Astrocyte (in vitro differentiated cells and primary cell): Measurements from ENCODE around the gene JKAMP.

Experiments
- EZH2 ChIP-seq: IDR thresholded peaks from 2 replicates; pipeline ENCODE4 v1.6.1; 2012; ENCODE audit warnings: mild to moderate bottlenecking, low read length, inconsistent platforms; ENCODE audit not compliant: insufficient read depth
- TF ChIP-seq, protein P1 (sequence below): IDR thresholded peaks from 2 replicates; pipeline ENCODE4 v1.5.1; 2011; ENCODE audit warnings: low read depth, mild to moderate bottlenecking, inconsistent platforms, low read length, moderate library complexity; ENCODE audit not compliant: insufficient read depth

DNA sequence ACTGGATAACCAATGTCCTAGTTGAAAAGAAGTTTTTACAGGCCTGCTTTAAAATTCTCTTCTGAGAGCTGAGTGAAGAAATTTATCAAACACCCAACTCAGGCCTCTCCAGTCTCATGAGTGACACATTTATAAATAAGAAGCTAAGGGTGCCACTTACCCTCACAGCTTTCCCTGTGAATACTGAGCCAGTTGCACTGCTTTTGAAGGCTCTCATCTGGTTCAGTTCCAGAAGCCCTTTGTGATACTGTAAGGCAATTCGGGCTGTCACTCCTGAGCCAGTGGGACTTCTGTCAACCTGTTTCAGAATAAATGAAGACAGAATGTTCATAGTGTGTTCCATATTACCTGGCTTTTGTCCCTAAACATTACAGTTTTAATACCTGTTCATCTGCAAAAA lies 8.6 kb upstream of the JKAMP start:
- TF ChIP-seq, protein P1, sequence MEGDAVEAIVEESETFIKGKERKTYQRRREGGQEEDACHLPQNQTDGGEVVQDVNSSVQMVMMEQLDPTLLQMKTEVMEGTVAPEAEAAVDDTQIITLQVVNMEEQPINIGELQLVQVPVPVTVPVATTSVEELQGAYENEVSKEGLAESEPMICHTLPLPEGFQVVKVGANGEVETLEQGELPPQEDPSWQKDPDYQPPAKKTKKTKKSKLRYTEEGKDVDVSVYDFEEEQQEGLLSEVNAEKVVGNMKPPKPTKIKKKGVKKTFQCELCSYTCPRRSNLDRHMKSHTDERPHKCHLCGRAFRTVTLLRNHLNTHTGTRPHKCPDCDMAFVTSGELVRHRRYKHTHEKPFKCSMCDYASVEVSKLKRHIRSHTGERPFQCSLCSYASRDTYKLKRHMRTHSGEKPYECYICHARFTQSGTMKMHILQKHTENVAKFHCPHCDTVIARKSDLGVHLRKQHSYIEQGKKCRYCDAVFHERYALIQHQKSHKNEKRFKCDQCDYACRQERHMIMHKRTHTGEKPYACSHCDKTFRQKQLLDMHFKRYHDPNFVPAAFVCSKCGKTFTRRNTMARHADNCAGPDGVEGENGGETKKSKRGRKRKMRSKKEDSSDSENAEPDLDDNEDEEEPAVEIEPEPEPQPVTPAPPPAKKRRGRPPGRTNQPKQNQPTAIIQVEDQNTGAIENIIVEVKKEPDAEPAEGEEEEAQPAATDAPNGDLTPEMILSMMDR, result no peak
- no peak for TF ChIP-seq EZH2
